HG02885 (cell line): Measurements from ENCODE around the gene TFPT.
"Not testable (repeated sequence)": the region's sequence is repeated elsewhere in the genome, so short reads cannot be mapped to it uniquely, and the experiment has no call there.

ENCODE experiments used
- ATAC-seq: cut with Tn5 transposase; IDR thresholded peaks from one replicate; pipeline ENCODE4 v1.9.1; 2021; ENCODE audit warnings: mild to moderate bottlenecking; ENCODE audit not compliant: unreplicated experiment, poor library complexity

Gene TFPT

DNA sequence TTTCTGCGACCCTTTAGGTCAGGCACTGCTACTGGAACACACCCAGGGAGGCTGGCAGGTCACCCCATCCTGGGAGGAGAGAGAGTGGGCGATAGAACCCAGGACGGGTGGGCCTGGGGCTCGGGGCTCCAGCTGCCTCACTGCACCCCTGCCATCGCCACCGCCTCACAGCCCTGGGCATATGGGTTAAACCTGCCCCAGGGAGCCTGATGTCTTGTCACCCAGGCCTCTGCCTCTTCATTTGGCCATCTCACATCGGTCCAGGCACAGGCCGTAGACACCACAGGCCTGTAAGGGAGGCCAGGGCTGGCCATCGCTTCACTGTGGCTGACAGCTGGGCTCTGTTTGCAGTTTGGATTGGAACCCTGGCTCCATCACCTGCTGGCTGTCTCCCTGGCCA, 10.3 kb upstream of the TFPT start:
- no peak for ATAC-seq

DNA sequence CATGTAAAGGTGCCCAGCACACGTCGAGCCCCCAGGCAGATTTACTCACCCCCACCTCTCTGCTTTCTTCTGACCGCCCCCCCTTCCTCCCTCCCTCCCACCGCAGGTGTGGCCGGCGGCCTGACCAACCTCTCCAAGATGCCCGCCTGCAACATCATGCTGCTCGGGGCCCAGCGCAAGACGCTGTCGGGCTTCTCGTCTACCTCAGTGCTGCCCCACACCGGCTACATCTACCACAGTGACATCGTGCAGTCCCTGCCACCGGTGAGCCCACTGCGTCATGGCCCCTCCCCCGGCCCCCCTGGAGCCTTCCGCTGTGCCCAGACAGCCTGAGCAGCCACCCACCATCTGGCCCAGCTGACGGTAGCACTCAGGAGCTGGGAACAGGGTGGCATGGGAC, 8.9 kb upstream of the TFPT start:
- ATAC-seq, result no peak

DNA sequence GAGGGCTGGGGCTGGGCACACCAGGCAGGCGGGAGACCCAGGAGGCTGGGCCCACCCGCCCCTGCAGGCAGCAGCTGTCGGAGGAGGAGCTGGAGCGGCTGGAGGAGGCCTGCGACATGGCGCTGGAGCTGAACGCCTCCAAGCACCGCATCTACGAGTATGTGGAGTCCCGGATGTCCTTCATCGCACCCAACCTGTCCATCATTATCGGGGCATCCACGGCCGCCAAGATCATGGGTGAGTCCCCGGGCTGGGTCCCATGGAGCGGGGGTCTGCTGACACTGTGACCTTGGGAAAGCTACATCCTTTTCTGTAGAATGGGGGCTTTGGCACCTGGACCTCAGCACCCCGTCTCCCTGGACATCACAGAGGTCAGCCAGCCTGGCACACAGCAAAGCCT, 8.2 kb upstream of the TFPT start:
- ATAC-seq, result no peak

DNA sequence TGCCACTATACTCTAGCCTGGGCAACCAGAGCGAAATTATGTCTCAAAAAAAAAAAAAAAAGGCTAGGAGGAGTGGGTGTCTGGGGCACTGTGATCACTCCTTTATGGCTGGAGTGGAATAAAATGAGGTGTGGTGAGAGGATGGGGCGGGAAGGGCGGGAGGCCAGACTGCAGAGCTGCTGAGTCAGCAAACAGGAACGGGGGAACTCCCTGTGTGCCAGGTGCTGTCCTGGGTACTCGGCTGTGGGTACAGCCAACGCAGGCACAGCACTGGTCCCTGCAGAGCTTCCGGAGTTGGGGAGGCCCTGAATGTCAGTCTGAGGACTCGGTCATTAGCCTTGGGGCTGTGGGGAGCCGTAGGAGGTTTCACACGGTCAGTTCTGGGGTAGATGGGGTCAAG, 5.8 kb upstream of the TFPT start:
- ATAC-seq, result no peak

DNA sequence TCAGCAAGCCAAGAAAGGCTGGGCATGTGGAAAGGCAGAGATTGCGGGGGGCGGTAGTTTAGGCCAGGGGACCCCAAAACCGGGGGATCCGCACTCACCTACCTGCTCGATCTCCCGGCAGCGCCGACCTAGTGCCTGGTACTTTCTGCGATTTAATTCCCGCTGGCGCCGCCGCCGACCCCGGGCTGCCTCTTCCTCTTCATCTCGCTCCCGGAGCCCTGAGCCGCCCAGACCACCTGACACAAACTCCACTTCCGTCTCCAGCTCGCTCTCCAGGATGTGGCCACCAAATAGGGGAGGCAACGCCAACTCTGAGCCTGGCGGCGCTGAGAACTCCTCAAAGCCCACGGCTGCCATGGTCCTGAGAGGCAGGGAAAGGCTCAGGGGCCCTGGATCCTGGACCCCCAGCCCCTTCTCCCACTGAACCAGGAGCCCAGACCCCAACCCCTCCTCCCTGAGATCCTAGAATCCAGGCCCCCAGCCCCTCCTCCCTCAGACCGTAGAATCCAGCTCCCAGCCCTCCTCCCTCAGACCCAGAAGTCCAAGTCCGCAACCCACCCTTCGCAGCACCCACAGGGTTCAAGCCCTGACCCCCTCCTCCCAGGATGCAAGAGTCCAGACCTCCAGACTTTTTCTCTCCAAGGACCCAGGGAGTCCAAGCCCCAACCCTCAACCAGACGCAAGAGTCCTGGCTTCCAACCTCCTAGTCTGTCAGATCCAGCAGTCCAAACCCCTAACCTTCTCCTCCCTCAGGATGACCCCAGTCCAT, 933 bp downstream of the TFPT start:
- ATAC-seq, result peak; percentile 33

DNA sequence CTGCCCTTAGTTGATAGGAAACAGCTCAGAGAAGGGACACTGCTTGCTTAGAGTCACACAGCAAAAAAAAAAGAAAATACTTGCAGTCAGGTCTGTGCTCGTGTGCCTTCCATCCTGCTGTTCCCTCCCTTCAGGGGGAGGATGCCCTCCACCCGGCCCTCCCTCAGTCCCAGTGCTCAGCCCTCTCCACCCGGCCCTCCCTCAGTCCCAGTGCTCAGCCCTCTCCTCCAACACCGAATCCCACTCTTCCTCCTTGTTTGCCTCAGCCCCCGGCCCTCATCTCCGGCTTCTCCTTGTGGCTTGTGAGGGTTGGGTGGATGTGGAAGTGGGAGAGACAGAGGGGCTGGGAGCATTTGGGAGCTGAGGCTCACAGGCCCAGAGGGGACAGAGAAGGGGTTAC, 5.8 kb downstream of the TFPT start:
- no peak for ATAC-seq

DNA sequence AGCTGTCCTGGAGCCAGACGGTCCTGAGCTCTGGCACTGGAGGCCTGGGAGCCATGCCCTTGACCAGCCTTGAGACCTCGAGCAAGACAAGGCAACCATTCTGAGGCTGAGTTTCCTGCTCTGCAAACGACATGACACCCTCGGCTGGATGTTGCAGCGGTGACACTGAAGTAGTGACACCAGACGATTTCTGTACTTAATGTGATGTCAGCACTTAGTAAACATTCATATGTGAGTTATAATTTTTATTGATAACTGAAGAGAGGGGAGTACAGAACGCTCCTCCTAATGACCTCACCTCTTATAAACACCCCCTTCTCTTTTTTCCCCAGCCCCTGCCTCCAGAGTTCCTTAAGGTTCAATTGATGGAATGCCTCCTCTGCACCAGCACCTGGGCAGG, 7.0 kb downstream of the TFPT start:
- ATAC-seq, result no peak

DNA sequence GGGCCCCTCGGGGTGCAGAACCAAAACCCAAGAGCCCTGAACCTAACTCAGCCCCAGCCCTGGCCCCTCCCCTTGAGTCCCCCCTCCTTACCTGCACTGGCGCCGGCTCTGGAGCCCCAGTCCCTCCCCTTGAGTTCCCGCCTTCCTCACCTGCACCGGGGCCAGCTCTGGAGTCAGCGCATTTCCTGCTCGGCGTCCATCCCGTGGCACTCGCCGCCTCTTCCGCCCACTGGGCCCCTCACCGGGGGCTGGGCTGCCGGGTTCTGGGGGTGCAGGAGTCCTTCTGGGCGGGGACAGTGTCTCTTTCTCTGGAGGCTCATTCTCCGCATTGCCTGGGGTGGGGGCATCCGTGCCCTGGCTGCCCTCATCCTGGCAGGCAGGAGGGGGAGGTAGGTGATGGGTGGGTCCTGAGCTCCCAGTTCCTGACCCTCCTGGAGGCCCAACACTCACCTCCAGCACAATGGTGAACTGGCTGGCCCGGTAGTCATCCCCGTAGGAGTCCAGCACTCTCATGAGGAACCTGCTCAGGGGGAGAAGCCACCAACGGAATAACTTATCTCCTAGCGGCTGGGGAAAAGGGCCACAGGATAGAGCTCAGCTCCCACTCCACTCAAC, 7.5 kb downstream of the TFPT start:
- ATAC-seq, result no peak

DNA sequence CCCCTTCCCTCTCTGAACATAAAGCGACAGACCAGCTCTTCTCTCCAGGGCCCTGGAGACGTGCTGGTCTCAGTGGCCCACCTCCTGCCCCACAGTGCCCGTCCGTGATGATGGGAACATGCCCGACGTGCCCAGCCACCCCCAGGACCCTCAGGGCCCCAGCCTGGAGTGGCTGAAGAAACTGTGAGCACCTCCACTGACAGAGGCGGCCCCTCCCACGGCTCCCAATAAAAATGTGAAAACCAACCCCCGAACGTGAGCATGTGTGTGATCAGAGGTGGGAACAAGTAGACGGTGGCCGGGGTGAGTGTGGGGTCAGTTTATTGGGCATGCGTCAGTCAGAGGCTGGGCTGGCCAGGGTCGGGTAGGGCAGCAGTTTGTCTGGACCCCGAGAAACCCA, 8.7 kb downstream of the TFPT start:
- ATAC-seq, result no peak

DNA sequence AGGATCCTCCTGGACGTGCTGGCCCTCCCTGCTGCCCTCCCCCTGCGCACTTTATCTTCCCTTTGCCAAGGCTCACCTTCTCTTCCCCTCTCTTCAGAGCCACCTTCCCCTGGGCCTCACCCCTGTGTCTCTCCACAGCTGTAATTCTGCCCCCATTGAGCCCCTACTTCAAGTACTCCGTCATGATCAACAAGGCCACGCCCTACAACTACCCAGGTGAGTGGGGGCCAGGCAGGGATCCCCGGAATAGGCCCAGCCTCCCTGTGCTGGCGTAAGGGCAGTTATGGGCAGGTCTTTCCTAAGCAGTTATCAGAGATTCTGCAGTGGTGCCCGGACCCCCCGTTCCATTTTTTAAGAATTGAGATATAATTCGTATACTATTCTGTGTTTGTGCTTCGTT, 9.7 kb downstream of the TFPT start:
- ATAC-seq, result no peak

DNA sequence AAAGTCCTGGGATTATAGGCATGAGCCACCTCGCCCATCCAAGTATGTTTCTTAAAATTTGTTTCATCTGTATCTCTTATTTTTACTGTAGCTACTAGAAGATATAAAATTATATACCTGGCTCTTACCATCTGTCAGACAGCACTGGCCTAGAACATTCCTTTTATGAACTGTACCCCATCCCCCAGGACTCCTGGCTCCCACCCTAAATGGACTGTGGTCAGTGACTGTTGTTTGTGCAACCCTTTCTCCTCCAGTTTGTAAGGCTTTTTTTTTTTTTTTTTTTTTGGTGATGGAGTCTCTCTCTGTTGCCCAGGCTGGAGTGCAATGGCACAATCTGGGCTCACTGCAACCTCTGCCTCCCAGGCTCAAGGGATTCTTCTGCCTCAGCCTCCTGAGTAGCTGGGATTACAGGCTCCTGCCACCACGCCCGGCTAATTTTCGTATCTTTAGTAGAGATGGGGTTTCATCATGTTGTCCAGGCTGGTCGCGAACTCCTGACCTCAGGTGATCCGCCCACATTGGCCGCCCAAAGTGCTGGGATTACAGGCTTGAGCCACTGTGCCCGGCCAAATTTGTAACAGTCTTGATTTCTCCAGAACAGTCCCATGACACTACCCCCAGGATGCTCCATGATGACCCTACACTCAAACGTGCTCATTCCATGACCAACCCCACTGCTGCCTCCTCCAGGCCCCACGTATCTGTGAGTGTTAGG, 10.3 kb downstream of the TFPT start:
- no peak for ATAC-seq

DNA sequence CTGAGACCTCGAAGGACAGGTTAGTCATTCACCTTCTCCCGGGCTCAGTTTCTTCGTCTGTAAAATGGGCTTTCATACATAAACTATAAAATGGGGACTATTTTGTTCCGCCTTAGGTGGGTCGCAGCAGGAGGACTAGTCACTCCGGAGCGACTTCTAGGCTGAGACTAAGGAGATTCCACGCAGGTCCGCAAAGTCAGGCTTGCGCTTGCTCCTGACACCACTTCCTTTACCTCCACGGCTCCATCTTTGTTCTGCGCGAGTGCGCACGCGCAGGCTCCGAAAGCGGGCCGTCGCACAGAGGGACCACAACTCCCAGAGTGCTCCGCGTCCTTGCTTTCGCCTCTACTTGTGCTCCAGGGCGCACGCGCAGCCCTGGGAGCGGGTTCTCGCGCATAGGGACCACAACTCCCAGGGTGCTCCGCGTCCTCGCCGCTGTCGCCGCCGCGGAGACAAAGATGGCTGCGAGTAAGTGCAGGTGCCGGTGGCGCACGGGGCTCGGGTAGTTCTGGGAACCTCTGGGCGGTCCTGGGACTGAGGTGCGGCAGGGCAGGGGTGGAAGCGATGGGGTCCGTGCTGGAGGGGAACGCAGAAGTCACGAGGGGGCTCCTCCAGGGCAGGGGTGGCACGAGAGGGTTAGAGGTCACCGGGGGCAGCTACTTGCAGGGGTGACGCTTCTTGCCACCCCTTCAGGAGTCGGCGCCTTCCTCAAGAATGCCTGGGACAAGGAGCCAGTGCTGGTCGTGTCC, 12.9 kb downstream of the TFPT start, which contains the start of gene NDUFA3:
Gene NDUFA3, plus strand, starts transcription at position 435 of the 749 bp plus-strand sequence. Its CDS starts 24 bp downstream, at position 459.
- ATAC-seq, result peak; percentile 99

DNA sequence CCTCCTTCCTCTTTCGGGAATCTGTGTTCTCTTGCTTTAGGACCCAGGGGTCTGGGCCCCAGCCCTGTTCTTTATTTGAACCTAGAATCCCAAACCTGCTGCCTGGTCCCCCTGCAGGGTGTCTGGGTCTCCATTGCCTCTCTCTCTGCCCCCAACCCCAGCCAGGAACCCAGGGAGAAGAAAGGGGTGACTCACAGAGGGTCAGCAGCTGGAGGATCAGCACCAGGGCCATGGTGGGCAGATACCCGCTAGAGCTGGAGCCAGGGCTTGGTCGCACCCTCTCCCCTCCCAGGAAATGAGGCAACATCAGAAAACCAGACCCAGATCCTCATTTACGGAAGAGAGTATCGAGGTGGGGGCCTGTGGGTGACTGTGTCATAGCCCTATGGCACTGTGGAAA, 14.9 kb downstream of the TFPT start, which contains the start of gene OSCAR:
Gene OSCAR, minus strand, starts transcription at position 243 of the 400 bp plus-strand sequence. Its CDS starts 11 bp downstream, at position 232.
- ATAC-seq, result no peak

DNA sequence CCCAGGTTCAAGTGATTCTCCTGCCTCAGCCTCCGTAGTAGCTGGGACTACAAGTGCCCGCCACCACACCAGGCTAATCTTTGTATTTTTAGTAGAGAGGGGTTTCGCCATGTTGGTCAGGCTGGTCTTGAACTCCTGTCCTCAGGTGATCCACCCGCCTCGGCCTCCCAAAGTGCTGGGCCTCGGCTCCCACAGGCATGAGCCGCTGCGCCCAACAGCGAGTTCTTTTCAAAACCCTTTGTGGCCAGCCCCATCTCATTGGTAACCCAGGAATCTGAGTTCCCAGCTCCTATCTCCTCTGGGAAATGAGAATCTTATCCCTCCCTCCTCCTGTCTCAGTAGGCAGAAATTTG, 15.6 kb downstream of the TFPT start:
- ATAC-seq, result not testable (repeated sequence)

DNA sequence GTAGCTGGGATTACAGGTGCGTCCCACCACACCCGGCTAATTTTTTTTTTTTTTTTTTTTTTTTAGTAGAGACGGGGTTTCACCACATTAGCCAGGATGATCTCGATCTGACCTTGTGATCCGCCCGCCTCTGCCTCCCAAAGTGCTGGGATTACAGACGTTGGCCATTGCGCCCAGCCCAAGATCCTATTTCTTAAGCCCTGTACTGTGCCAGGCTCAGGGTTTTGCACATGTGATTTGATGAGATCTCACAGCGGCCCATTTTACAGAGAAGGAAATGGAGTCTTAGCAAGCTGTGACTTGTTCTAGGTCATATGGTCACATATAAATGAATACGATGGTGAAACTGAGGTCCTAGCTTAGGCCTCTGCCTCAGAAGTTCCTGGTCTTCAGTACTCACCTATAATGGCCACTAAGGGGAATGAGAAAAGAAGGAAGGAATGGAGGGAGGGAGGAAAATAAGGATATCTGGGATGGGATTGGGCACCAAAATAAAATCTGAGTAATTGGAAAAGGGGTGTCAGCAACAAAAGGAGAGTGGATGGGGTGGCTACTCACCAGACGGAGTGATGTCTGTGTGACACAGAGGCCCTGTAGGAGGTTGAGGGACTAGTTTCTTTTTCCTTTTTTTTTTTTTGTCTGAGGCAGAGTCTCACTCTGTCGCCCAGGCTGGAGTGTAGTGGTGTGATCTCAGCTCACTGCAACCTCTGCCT, 16.1 kb downstream of the TFPT start:
- ATAC-seq, result no peak

DNA sequence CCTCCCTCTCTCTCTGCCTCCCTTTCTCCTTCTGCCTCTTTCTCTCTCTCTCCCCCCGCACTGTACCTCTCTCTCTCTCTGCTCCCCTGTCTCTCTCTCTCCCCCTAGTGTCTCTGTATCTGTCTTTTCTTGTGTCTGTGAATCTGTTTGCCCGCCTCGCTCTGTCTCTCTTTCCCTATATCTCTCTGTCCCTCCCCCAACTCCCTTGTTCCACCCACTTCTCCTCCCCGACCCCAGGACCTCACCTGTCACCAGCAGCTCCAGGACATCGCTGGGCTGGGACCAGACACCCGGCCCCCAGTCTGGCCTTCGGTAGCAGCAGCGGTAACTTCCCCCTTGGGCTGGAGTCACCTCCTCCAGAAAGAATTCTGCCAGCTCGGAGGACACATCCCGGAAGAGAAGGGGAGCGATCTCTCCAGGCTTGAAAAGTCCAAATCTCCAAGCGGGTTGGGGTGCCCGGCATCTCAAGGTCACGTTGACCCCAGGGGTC, 18.8 kb downstream of the TFPT start:
- no peak for ATAC-seq

DNA sequence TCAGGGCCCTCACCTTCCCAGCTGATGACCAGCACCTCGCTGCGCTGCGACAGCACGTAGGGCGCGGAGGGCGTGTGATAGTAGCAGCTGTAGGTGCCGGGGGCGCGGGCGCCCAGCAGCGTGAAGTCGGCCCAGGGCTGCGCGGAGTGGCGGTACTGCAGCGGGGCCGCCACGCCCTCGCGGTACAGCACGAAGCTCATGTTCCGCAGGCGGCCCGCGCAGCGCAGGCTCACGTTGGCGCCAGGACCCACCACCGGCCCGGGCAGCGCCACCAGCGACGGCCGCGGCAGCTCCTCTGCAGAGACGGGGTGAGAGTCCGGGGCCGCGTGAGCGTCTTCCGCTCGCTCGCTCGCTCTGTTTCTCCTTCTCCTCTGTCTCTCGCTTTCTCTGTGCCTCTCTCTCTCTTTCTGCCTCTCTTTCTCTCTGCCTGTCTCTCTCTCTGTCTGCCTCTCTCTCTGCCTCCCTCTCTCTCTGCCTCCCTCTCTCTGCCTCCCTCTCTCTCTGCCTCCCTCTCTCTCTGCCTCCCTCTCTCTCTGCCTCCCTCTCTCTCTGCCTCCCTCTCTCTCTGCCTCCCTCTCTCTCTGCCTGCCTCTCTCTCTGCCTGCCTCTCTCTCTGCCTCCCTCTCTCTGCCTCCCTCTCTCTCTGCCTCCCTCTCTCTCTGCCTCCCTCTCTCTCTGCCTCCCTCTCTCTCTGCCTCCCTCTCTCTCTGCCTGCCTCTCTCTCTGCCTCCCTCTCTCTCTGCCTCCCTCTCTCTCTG, 19.4 kb downstream of the TFPT start:
- not testable (repeated sequence) for ATAC-seq

DNA sequence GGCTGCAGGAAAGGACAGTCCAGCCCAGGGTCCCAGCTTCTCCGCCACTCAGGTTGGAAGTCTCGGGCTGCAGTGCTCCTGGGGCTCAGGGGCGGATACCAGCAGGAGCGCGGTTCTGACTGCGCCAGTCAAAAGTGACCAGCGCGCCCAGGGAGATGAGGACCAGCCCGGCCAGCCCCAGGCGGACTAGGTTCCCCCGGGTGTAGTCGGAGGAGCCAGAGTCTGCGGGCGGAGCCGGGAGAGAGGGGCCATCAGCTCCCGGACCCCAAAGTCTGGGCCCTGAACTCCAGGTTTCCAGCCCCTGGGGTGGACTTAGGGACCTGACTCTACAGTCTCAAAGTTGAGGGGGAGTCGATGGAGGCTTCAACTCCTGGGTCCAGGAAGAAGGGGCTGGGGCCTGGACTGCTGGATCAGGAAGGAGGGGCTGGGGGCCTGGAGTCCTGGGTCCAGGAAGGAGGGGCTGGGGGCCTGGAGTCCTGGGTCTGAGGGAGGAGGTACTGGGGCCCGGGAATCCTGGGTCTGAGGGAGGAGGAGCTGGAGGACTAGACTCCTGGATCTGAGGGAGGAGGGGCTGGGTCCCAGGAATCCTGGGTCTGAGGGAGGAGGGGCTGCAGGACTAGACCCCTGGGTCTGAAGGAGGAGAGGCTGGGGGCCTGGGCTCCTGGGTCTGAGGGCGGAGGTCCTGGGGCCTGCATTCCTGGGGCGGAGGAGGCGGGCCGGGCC, 20.2 kb downstream of the TFPT start:
- no peak for ATAC-seq
